HG03159 (cell line): ENCODE data around the gene KRT84.

Source experiments
- ATAC-seq: cut with Tn5 transposase; IDR thresholded peaks from one replicate; pipeline ENCODE4 v1.9.1; 2021; ENCODE audit warnings: mild to moderate bottlenecking, moderate library complexity; ENCODE audit not compliant: unreplicated experiment

Gene KRT84

GRCh38 chr12:52385226-52385702 is at the start of gene KRT84:
Gene KRT84, minus strand, starts transcription at chr12:52385652. Its CDS starts 67 bp downstream, at chr12:52385585.
- ATAC-seq: no peak

- ATAC-seq: no peak
Observed at GRCh38 chr12:52434760-52435530, 49.5 kb upstream of the KRT84 start.

- ATAC-seq: no peak
Observed at GRCh38 chr12:52434081-52434733, 48.8 kb upstream of the KRT84 start, which contains the start of gene KRT75. Gene KRT75, minus strand, starts transcription at chr12:52434371. Its CDS starts 67 bp downstream, at chr12:52434304.

GRCh38 chr12:52433501-52434080 is 48.1 kb upstream of the KRT84 start:
- no peak for ATAC-seq

- ATAC-seq: no peak
Observed at GRCh38 chr12:52432559-52433207, 47.2 kb upstream of the KRT84 start.

- ATAC-seq: no peak
Observed at GRCh38 chr12:52428121-52428520, 42.7 kb upstream of the KRT84 start.

- ATAC-seq: no peak
Observed at GRCh38 chr12:52427083-52427482, 41.6 kb upstream of the KRT84 start.

GRCh38 chr12:52426034-52426433 is 40.6 kb upstream of the KRT84 start:
- ATAC-seq: no peak

GRCh38 chr12:52425466-52425865 is 40.0 kb upstream of the KRT84 start:
- ATAC-seq: no peak

GRCh38 chr12:52423661-52424500 is 38.4 kb upstream of the KRT84 start:
- no peak for ATAC-seq

- ATAC-seq: no peak
Observed at GRCh38 chr12:52423035-52423434, 37.6 kb upstream of the KRT84 start.

- ATAC-seq: no peak
Observed at GRCh38 chr12:52419656-52420055, 34.2 kb upstream of the KRT84 start.

- ATAC-seq: no peak
Observed at GRCh38 chr12:52418576-52419110, 33.2 kb upstream of the KRT84 start.

- ATAC-seq: no peak
Observed at GRCh38 chr12:52417740-52418139, 32.3 kb upstream of the KRT84 start.

GRCh38 chr12:52416795-52417194 is 31.3 kb upstream of the KRT84 start:
- ATAC-seq: no peak

GRCh38 chr12:52415870-52416750 is 30.7 kb upstream of the KRT84 start:
- ATAC-seq: no peak

- no peak for ATAC-seq
Observed at GRCh38 chr12:52414936-52415335, 29.5 kb upstream of the KRT84 start.

- no peak for ATAC-seq
Observed at GRCh38 chr12:52413782-52414345, 28.4 kb upstream of the KRT84 start.

GRCh38 chr12:52413202-52413601 is 27.8 kb upstream of the KRT84 start:
- no peak for ATAC-seq
